C4-2B (cell line): ENCODE results near the gene MYO1G.

Experiments used
- ZFX ChIP-seq: fragments of 450-650 bp; IDR thresholded peaks from 2 replicates; pipeline ENCODE4 v1.6.1; 2017
- TF ChIP-seq, protein P1 (sequence below): fragments of 450-650 bp; conservative IDR thresholded peaks from 2 replicates; pipeline ENCODE4 v1.5.1; 2017; ENCODE audit warnings: mild to moderate bottlenecking

DNA sequence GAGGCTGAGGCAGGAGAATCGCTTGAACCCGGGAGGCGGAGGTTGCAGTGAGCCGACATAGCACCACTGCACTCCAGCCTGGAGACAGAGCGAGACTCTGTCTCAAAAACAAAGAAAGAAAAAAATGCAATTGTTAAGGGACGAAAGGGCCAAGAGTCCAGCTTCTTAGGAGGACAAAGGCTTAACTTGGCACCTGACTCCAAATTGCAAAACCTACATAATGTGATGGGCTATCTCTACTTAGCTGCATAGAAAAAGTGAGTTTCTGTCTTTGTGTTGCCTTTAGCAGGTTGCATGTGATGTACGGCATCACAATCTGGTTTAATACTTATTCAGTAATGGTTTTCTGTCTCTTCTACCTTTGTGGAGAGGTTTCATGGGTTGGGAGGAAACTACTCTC, 8.6 kb upstream of the MYO1G start:
- TF ChIP-seq, protein P1, sequence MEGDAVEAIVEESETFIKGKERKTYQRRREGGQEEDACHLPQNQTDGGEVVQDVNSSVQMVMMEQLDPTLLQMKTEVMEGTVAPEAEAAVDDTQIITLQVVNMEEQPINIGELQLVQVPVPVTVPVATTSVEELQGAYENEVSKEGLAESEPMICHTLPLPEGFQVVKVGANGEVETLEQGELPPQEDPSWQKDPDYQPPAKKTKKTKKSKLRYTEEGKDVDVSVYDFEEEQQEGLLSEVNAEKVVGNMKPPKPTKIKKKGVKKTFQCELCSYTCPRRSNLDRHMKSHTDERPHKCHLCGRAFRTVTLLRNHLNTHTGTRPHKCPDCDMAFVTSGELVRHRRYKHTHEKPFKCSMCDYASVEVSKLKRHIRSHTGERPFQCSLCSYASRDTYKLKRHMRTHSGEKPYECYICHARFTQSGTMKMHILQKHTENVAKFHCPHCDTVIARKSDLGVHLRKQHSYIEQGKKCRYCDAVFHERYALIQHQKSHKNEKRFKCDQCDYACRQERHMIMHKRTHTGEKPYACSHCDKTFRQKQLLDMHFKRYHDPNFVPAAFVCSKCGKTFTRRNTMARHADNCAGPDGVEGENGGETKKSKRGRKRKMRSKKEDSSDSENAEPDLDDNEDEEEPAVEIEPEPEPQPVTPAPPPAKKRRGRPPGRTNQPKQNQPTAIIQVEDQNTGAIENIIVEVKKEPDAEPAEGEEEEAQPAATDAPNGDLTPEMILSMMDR, result no peak
- TF ChIP-seq ZFX, result no peak
